Activated CD4-positive, alpha-beta T cell treated with anti-CD3 and anti-CD28 coated beads, Interleukin-2, amount 50 U/mL, for 4 hours (primary cell): ENCODE results near the gene GPATCH4.
"Not testable (repeated sequence)": the region's sequence is repeated elsewhere in the genome, so short reads cannot be mapped to it uniquely, and the experiment has no call there.

Source experiments
- DNase-seq, 2 experiments: peaks; one replicate each; pipeline ENCODE4 v3.0.0-alpha.2; 2020

The GPATCH4 gene

GRCh38 chr1:156625436-156626078 lies 24.3 kb upstream of the GPATCH4 start:
- DNase-seq: peak; percentile 64 to 66

- DNase-seq: no peak
Measured at GRCh38 chr1:156624814-156625435, 23.6 kb upstream of the GPATCH4 start.

- peak in 1 of 2 experiments; percentile 21 for DNase-seq
Measured at GRCh38 chr1:156623946-156624813, 22.9 kb upstream of the GPATCH4 start.

- DNase-seq: no peak
Measured at GRCh38 chr1:156622581-156623297, 21.5 kb upstream of the GPATCH4 start.

GRCh38 chr1:156619582-156619955 lies 18.3 kb upstream of the GPATCH4 start:
- DNase-seq: no peak

GRCh38 chr1:156618853-156619581 lies 17.7 kb upstream of the GPATCH4 start, which contains the start of gene HAPLN2:
Gene HAPLN2 (plus strand): TSS chr1:156619415. CDS start chr1:156623491, 4,076 bp downstream.
- DNase-seq: no peak

GRCh38 chr1:156616463-156616862 lies 15.2 kb upstream of the GPATCH4 start:
- DNase-seq: no peak

GRCh38 chr1:156615946-156616345 lies 14.7 kb upstream of the GPATCH4 start:
- no peak for DNase-seq

- no peak for DNase-seq
Measured at GRCh38 chr1:156612666-156613065, 11.4 kb upstream of the GPATCH4 start.

GRCh38 chr1:156610072-156610471 lies 8.8 kb upstream of the GPATCH4 start:
- DNase-seq: not testable (repeated sequence)

GRCh38 chr1:156608981-156609380 lies 7.7 kb upstream of the GPATCH4 start:
- peak; percentile 51 to 61 for DNase-seq

GRCh38 chr1:156608036-156608674 lies 6.9 kb upstream of the GPATCH4 start:
- DNase-seq: peak; percentile 54 to 55

- not testable (repeated sequence) for DNase-seq
Measured at GRCh38 chr1:156607344-156607743, 6.1 kb upstream of the GPATCH4 start.

- DNase-seq: no peak
Measured at GRCh38 chr1:156602557-156602993, 1.3 kb upstream of the GPATCH4 start.

- no peak for DNase-seq
Measured at GRCh38 chr1:156601892-156602291, 613 bp upstream of the GPATCH4 start.

GRCh38 chr1:156600733-156601121 lies 552 bp downstream of the GPATCH4 start:
- DNase-seq: no peak

- no peak for DNase-seq
Measured at GRCh38 chr1:156599811-156600210, 1.5 kb downstream of the GPATCH4 start.

GRCh38 chr1:156598731-156599432 lies 2.4 kb downstream of the GPATCH4 start:
- DNase-seq: no peak

GRCh38 chr1:156598125-156598524 lies 3.2 kb downstream of the GPATCH4 start:
- DNase-seq: no peak

- DNase-seq: no peak
Measured at GRCh38 chr1:156596426-156596825, 4.9 kb downstream of the GPATCH4 start.

- DNase-seq: no peak
Measured at GRCh38 chr1:156595016-156595415, 6.3 kb downstream of the GPATCH4 start.
